Measurements from ENCODE around the gene CAPN3. TPM values are rescaled to one million over a fixed set of nuclear protein-coding genes. Genes with fewer than 3 reads are reported as not detected.
A peak's percentile ranks its signal among the peaks of the same experiment; 100 is the strongest.

Gene CAPN3
- total and polyA plus RNA-seq, 7 experiments from 2014 or later, result 0.48 to 26.1 (median 15.5) TPM; not detected in 1

DNA sequence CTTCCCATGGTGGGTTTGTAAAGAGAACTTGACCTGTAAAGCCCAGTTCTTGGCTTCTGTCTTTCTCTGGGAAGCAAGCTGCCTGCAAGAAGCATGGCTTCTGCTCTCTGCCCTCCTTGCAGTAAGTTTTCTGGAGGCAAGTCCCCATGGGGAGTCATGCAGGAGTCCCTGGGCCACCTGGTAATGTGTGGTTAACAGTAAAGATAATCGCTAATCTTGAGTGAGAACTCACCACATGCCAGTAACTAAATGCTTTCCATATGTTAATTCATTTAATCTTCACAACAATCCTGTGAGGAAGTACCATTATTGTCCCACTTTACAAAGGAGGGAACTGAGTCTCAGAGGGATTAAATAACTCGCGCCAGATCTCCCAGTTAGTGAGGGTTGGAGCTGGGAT lies 4.2 kb downstream of the CAPN3 start:
- H3K9me3 Mint-ChIP-seq, result no peaks in the 10 kb centered on the region
- no peak overlapping the region for H3K4me3 ChIP-seq (ENCODE audit: low read length)
- H3K9me3 ChIP-seq (ENCODE audit: control insufficient read depth in 2 of 3, low read length in 3 of 3), result no peaks in the 10 kb centered on the region
- intact Hi-C loops (cut with micrococcal nuclease), result no loop called here
- H3K4me1 ChIP-seq (ENCODE audit: control insufficient read depth in 2 of 2, insufficient read depth in 2 of 2, low read length in 2 of 2), result no peaks in the 10 kb centered on the region
- ChIA-PET POLR2A (no interaction called here), CTCF (no interaction called here)
- H3K27ac Mint-ChIP-seq, result no peak overlapping the region
- H3K27me3 Mint-ChIP-seq, result no peaks in the 10 kb centered on the region
- no peaks in the 10 kb centered on the region for H3K36me3 ChIP-seq (ENCODE audit: control insufficient read depth in 2 of 3, insufficient read depth in 3 of 3, low read length in 3 of 3)
- H3K4me1 Mint-ChIP-seq, result peaks cover 0 to 3% (median 0%) of the 10 kb centered on the region in 7 donors
- no peak overlapping the region for H3K4me3 Mint-ChIP-seq
- H3K27me3 ChIP-seq (ENCODE audit: control insufficient read depth in 2 of 2, insufficient read depth in 2 of 2, low read length in 2 of 2), result no peaks in the 10 kb centered on the region
- DNase-seq, result no peak
- H3K36me3 Mint-ChIP-seq, result peaks cover 0 to 27% (median 0%) of the 10 kb centered on the region in 5 donors
- ATAC-seq, result no peak
- no peak overlapping the region for H3K27ac ChIP-seq (ENCODE audit: low read depth, low read length)

DNA sequence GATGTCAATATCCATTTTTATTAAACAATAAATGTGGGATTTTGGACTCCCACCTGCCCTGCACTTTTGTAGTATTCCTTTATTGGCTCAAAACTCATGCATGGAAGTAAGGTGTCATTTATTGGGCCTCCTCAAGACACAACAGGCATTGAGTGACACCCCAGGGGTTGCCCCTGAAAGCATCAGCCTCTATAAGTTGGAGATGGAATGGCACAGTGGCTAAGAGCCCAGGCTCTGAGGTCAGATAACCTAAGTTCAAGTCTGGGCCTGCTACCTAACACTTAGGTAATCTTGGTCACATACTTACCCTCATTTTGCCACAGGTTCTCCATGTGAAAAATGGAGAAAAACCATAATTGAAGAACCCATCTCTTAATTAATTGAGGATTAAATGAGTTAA lies 4.6 kb downstream of the CAPN3 start:
- Mint-ChIP-seq H3K4me1 (peaks cover 0 to 3% (median 0%) of the 10 kb centered on the region in 7 donors), H3K36me3 (peaks cover 0 to 26% (median under 1%) of the 10 kb centered on the region in 5 donors), H3K27ac (peak overlapping the region in 1 of 9 donors; percentile 28), H3K9me3 (no peaks in the 10 kb centered on the region), H3K27me3 (no peaks in the 10 kb centered on the region), H3K4me3 (no peak overlapping the region)
- ATAC-seq, result no peak
- ChIA-PET CTCF (no interaction called here), POLR2A (no interaction called here)
- no peak for DNase-seq
- Histone ChIP-seq H3K27ac (ENCODE audit: low read depth, low read length) (no peak overlapping the region), H3K36me3 (ENCODE audit: control insufficient read depth in 2 of 3, insufficient read depth in 3 of 3, low read length in 3 of 3) (no peaks in the 10 kb centered on the region), H3K9me3 (ENCODE audit: control insufficient read depth in 2 of 3, low read length in 3 of 3) (no peaks in the 10 kb centered on the region), H3K4me1 (ENCODE audit: control insufficient read depth in 2 of 2, insufficient read depth in 2 of 2, low read length in 2 of 2) (no peaks in the 10 kb centered on the region), H3K27me3 (ENCODE audit: control insufficient read depth in 2 of 2, insufficient read depth in 2 of 2, low read length in 2 of 2) (no peaks in the 10 kb centered on the region), H3K4me3 (ENCODE audit: low read length) (no peak overlapping the region)
- intact Hi-C loops (cut with micrococcal nuclease), result no loop called here

DNA sequence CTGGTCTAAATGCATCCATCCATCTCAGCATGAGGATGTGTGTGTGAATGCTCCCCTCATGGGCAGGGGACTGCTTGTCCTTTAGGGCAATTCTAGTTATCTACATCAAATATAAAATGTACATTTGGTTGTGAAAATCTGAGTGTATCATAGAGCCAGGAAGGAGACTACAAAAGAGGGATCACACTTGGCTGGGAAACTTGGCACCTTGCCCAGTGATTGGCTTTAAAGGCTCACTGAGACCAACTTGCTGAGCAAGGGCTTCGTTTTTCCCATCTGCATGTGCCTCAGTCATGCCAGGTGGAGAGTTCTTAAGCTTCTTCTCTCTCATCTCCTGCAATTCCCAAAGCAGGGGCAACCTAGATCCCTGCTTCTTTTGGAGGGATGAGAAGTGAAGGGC lies 5.2 kb downstream of the CAPN3 start:
- Mint-ChIP-seq H3K9me3 (no peaks in the 10 kb centered on the region), H3K4me3 (no peak overlapping the region), H3K36me3 (peaks cover 0 to 26% (median 3%) of the 10 kb centered on the region in 5 donors), H3K27me3 (no peaks in the 10 kb centered on the region), H3K27ac (no peak overlapping the region), H3K4me1 (peaks cover 0 to 3% (median 0%) of the 10 kb centered on the region in 7 donors)
- ATAC-seq (no peak), DNase-seq (no peak)
- no peaks in the 10 kb centered on the region for H3K9me3 ChIP-seq (ENCODE audit: control insufficient read depth in 2 of 3, low read length in 3 of 3)
- H3K4me3 ChIP-seq (ENCODE audit: low read length), result no peak overlapping the region
- no peak overlapping the region for H3K27ac ChIP-seq (ENCODE audit: low read depth, low read length)
- H3K4me1 ChIP-seq (ENCODE audit: control insufficient read depth in 2 of 2, insufficient read depth in 2 of 2, low read length in 2 of 2), result no peaks in the 10 kb centered on the region
- ChIA-PET CTCF (no interaction called here), POLR2A (no interaction called here)
- intact Hi-C loops (cut with micrococcal nuclease), result no loop called here
- no peaks in the 10 kb centered on the region for H3K27me3 ChIP-seq (ENCODE audit: control insufficient read depth in 2 of 2, insufficient read depth in 2 of 2, low read length in 2 of 2)
- H3K36me3 ChIP-seq (ENCODE audit: control insufficient read depth in 2 of 3, insufficient read depth in 3 of 3, low read length in 3 of 3), result no peaks in the 10 kb centered on the region

DNA sequence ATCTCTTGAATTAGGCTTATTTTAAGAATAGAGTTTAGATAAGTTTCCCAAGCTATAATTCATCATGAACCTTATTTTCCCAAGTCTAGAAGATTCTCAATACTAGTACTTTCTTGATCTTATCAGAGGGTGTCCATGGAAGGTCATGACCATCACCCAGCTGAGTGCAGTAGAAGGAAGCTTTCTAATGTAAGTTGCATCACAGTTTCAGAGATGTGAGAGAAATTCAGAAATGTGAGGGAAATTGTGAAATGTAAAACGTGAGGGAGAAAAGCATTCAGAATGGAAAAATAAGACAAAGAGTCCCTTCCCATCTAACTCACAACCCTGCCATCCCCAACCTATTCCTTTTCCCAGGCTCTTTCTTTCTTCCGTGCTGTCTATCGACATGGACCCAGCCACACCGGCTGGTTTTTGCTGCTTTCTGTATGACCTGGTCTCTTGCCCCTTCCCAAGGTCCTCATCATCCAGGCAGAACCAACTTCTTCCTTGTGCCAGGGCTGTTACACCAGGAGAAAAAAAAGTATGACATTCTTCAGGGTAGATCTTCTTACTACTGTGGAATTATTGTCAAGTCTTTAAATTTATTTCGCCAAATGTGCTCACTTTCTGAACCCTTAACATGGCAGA lies 6.7 kb downstream of the CAPN3 start:
- CTCF ChIA-PET, result no interaction called here
- Mint-ChIP-seq H3K27ac (no peak overlapping the region), H3K9me3 (no peaks in the 10 kb centered on the region), H3K27me3 (no peaks in the 10 kb centered on the region), H3K4me1 (peaks cover 0 to 4% (median 0%) of the 10 kb centered on the region in 7 donors), H3K4me3 (no peak overlapping the region), H3K36me3 (peaks cover 0 to 26% (median 7%) of the 10 kb centered on the region in 5 donors)
- Histone ChIP-seq H3K4me3 (ENCODE audit: low read length) (no peak overlapping the region), H3K27me3 (ENCODE audit: control insufficient read depth in 2 of 2, insufficient read depth in 2 of 2, low read length in 2 of 2) (no peaks in the 10 kb centered on the region), H3K4me1 (ENCODE audit: control insufficient read depth in 2 of 2, insufficient read depth in 2 of 2, low read length in 2 of 2) (no peaks in the 10 kb centered on the region), H3K9me3 (ENCODE audit: control insufficient read depth in 2 of 3, low read length in 3 of 3) (no peaks in the 10 kb centered on the region), H3K36me3 (ENCODE audit: control insufficient read depth in 2 of 3, insufficient read depth in 3 of 3, low read length in 3 of 3) (no peaks in the 10 kb centered on the region), H3K27ac (ENCODE audit: low read depth, low read length) (no peak overlapping the region)
- intact Hi-C loops (cut with micrococcal nuclease), result no loop called here
- POLR2A ChIA-PET, result interaction anchor here (0.6 kb wide), 1 partner anchor 113 kb away, joined by 3 read pairs; no protein-coding TSS in a partner anchor
- ATAC-seq, result no peak
- no peak for DNase-seq

DNA sequence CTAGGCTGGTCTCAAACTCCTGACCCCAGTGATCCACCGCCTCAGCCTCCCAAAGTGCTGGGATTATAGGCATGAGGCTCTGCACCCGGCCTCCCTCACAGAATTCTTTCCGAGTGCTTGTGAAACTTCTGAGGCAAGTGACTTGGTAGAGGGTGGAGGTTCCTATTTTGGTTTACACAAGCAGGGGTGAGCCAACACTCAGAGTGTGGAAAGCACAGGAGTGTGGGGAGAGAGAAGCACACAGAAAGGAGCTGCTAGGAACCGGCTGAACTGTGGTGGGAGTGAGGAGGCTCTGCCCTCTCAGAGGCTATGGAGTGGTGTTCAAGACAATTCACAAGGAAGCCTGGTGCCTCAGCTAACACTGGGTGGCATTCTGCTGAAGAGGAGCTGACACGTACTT lies 7.7 kb downstream of the CAPN3 start:
- ATAC-seq (peak; percentile 70), DNase-seq (no peak)
- Histone ChIP-seq H3K36me3 (ENCODE audit: control insufficient read depth in 2 of 3, insufficient read depth in 3 of 3, low read length in 3 of 3) (no peaks in the 10 kb centered on the region), H3K4me3 (ENCODE audit: low read length) (no peak overlapping the region), H3K27ac (ENCODE audit: low read depth, low read length) (no peak overlapping the region), H3K4me1 (ENCODE audit: control insufficient read depth in 2 of 2, insufficient read depth in 2 of 2, low read length in 2 of 2) (no peaks in the 10 kb centered on the region), H3K9me3 (ENCODE audit: control insufficient read depth in 2 of 3, low read length in 3 of 3) (no peaks in the 10 kb centered on the region), H3K27me3 (ENCODE audit: control insufficient read depth in 2 of 2, insufficient read depth in 2 of 2, low read length in 2 of 2) (no peaks in the 10 kb centered on the region)
- ChIA-PET CTCF (interaction anchor here (0.6 kb wide), 1 partner anchor 319 kb away, joined by 3 read pairs; no protein-coding TSS in a partner anchor), POLR2A (no interaction called here)
- intact Hi-C loops (cut with micrococcal nuclease), result no loop called here
- no peaks in the 10 kb centered on the region for H3K27me3 Mint-ChIP-seq
- no peak overlapping the region for H3K4me3 Mint-ChIP-seq
- H3K36me3 Mint-ChIP-seq, result peaks cover 0 to 27% (median 7%) of the 10 kb centered on the region in 5 donors
- peaks cover 0 to 4% (median 0%) of the 10 kb centered on the region in 7 donors for H3K4me1 Mint-ChIP-seq
- peaks cover 0 to 3% (median 0%) of the 10 kb centered on the region in 11 donors for H3K9me3 Mint-ChIP-seq
- H3K27ac Mint-ChIP-seq, result no peak overlapping the region

DNA sequence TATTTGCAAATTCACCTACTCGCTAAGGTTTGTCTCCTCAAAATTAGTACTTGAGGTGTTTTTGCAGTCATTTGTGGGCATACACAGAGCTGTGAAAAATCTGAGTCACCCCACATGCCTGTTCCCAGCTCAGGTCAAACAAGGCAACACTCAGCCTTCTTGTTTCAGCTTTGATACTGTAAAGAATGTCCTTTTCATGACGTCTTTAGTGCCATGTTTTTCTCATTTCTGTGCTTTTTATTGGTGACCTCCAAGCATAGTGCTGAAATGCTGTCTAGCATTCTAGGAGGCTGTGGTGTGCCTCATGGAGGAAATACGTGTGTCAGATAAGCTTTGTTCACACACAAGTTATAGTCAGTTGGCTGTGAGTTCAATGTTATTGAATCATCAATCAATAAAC lies 8.8 kb downstream of the CAPN3 start:
- POLR2A ChIA-PET, result no interaction called here
- no peak for ATAC-seq
- H3K4me1 ChIP-seq (ENCODE audit: control insufficient read depth in 2 of 2, insufficient read depth in 2 of 2, low read length in 2 of 2), result no peaks in the 10 kb centered on the region

DNA sequence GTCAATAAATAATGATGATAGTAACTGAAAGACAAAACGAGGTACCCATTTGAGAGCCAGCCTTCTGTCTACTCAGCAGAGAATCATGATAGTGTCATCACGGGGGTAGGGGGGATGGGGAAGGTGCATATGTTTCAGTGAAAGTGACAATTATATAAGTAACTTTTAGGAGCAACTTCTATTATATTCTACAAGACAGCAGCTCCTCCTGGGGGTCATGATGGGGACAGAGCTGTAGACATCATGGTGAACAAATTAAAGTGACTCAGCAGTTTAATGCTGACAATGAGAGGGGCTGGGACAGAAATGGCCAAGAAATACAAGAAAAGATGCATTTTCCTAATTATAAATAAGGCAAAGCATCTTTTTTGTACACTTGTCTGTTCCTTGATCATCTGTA lies 11.8 kb downstream of the CAPN3 start:
- Histone ChIP-seq H3K9me3 (ENCODE audit: control insufficient read depth in 2 of 3, low read length in 3 of 3) (no peaks in the 10 kb centered on the region), H3K27ac (ENCODE audit: low read depth, low read length) (no peak overlapping the region), H3K36me3 (ENCODE audit: control insufficient read depth in 2 of 3, insufficient read depth in 3 of 3, low read length in 3 of 3) (no peaks in the 10 kb centered on the region), H3K4me3 (ENCODE audit: low read length) (no peak overlapping the region), H3K4me1 (ENCODE audit: control insufficient read depth in 2 of 2, insufficient read depth in 2 of 2, low read length in 2 of 2) (no peaks in the 10 kb centered on the region), H3K27me3 (ENCODE audit: control insufficient read depth in 2 of 2, insufficient read depth in 2 of 2, low read length in 2 of 2) (no peaks in the 10 kb centered on the region)
- Mint-ChIP-seq H3K4me3 (no peak overlapping the region), H3K27ac (no peak overlapping the region), H3K36me3 (peaks cover 0 to 26% (median 7%) of the 10 kb centered on the region in 5 donors), H3K4me1 (peaks cover 0 to 4% (median 0%) of the 10 kb centered on the region in 7 donors), H3K27me3 (no peaks in the 10 kb centered on the region), H3K9me3 (peaks cover 0 to 3% (median 0%) of the 10 kb centered on the region in 11 donors)
- no peak for ATAC-seq
- ChIA-PET POLR2A (no interaction called here), CTCF (no interaction called here)
- intact Hi-C loops (cut with micrococcal nuclease), result no loop called here
- DNase-seq, result no peak

More for the DNA sequence above, 8.8 kb downstream of the CAPN3 start:
- H3K27ac Mint-ChIP-seq, result no peak overlapping the region
- Histone ChIP-seq H3K27ac (ENCODE audit: low read depth, low read length) (no peak overlapping the region), H3K36me3 (ENCODE audit: control insufficient read depth in 2 of 3, insufficient read depth in 3 of 3, low read length in 3 of 3) (no peaks in the 10 kb centered on the region), H3K4me3 (ENCODE audit: low read length) (no peak overlapping the region), H3K27me3 (ENCODE audit: control insufficient read depth in 2 of 2, insufficient read depth in 2 of 2, low read length in 2 of 2) (no peaks in the 10 kb centered on the region), H3K9me3 (ENCODE audit: control insufficient read depth in 2 of 3, low read length in 3 of 3) (no peaks in the 10 kb centered on the region)
- intact Hi-C loops (cut with micrococcal nuclease), result no loop called here
- CTCF ChIA-PET, result no interaction called here
- H3K4me3 Mint-ChIP-seq, result no peak overlapping the region
- peaks cover 0 to 4% (median 0%) of the 10 kb centered on the region in 7 donors for H3K4me1 Mint-ChIP-seq
- H3K36me3 Mint-ChIP-seq, result peaks cover 0 to 27% (median 7%) of the 10 kb centered on the region in 5 donors
- DNase-seq, result no peak
- peaks cover 0 to 3% (median 0%) of the 10 kb centered on the region in 11 donors for H3K9me3 Mint-ChIP-seq
- no peaks in the 10 kb centered on the region for H3K27me3 Mint-ChIP-seq
